NCI-H460 (cell line): Measurements from ENCODE around the gene HAND1. TPM values are rescaled to one million over a fixed set of nuclear protein-coding genes. Genes with fewer than 3 reads are reported as not detected.

Experiments
- DNase-seq: peaks from one replicate; pipeline ENCODE4 v3.0.0-alpha.2; 2016; ENCODE audit warnings: low read depth; ENCODE audit errors: extremely low read depth
- total RNA-seq: library from RNA; depleted of rRNA; stranded (reverse); fragments of >200 nt; shearing (Covaris generic); gene quantifications from 2 replicates; pipeline ENCODE4 v1.2.3, GENCODE V29; 2014

Gene HAND1
- total RNA-seq, 1 experiment from 2014 or later = not detected

- no peak for DNase-seq
Observed at GRCh38 chr5:154506049-154506715, 28.2 kb upstream of the HAND1 start.

GRCh38 chr5:154505567-154505966, 27.5 kb upstream of the HAND1 start:
- no peak for DNase-seq

GRCh38 chr5:154503698-154504039, 25.6 kb upstream of the HAND1 start:
- DNase-seq = no peak

GRCh38 chr5:154502180-154502579, 24.2 kb upstream of the HAND1 start:
- DNase-seq = no peak

- no peak for DNase-seq
Observed at GRCh38 chr5:154501566-154501965, 23.5 kb upstream of the HAND1 start.

- DNase-seq = no peak
Observed at GRCh38 chr5:154498994-154499393, 21.0 kb upstream of the HAND1 start.

GRCh38 chr5:154498591-154498990, 20.6 kb upstream of the HAND1 start:
- DNase-seq = no peak

- DNase-seq = no peak
Observed at GRCh38 chr5:154494036-154494435, 16.0 kb upstream of the HAND1 start.

- DNase-seq = no peak
Observed at GRCh38 chr5:154493274-154493673, 15.2 kb upstream of the HAND1 start.

- DNase-seq = no peak
Observed at GRCh38 chr5:154491941-154492340, 13.9 kb upstream of the HAND1 start.

GRCh38 chr5:154487541-154487940, 9.5 kb upstream of the HAND1 start:
- no peak for DNase-seq

- no peak for DNase-seq
Observed at GRCh38 chr5:154486427-154486866, 8.4 kb upstream of the HAND1 start.

GRCh38 chr5:154485850-154486426, 7.9 kb upstream of the HAND1 start:
- no peak for DNase-seq

GRCh38 chr5:154485096-154485491, 7.1 kb upstream of the HAND1 start:
- no peak for DNase-seq

- DNase-seq = no peak
Observed at GRCh38 chr5:154484393-154485095, 6.5 kb upstream of the HAND1 start.

- DNase-seq = no peak
Observed at GRCh38 chr5:154483654-154484392, 5.8 kb upstream of the HAND1 start.

GRCh38 chr5:154482528-154483449, 4.8 kb upstream of the HAND1 start:
- DNase-seq = no peak

- no peak for DNase-seq
Observed at GRCh38 chr5:154481584-154482381, 3.8 kb upstream of the HAND1 start.

GRCh38 chr5:154480847-154481246, 2.8 kb upstream of the HAND1 start:
- DNase-seq = no peak
